Kidney (tissue), 14 donors: Measurements from ENCODE around the gene MSTO1. TPM values are rescaled to one million over a fixed set of nuclear protein-coding genes. Genes with fewer than 3 reads are reported as not detected.
A peak's percentile ranks its signal among the peaks of the same experiment; 100 is the strongest.

Source experiments
- DNase-seq, 5 donors: peaks; one replicate each; pipeline ENCODE4 v3.0.0-alpha.2; 2013 to 2020
- FAIRE-seq: peaks from 2 replicates; lab custom pipeline; 2012; peaks lifted over from hg19 to GRCh38; lab: Jason Lieb, UNC
- H3K27ac ChIP-seq, 2 donors: one replicate each; pipeline ENCODE4 v1.7.0; 2013; ENCODE audit warnings: low read depth in 2 of 2, low read length in 2 of 2, inconsistent platforms in 1 of 2
- H3K27me3 ChIP-seq: one replicate; pipeline ENCODE4 v1.7.1; 2013; ENCODE audit warnings: low read length, inconsistent platforms; ENCODE audit not compliant: control insufficient read depth, insufficient read depth
- H3K36me3 ChIP-seq, 3 donors: one replicate each; pipeline versions ENCODE4 v1.7.0 to v1.7.1; 2013; ENCODE audit warnings: low read length in 3 of 3, control low read depth in 1 of 3, inconsistent platforms in 1 of 3; ENCODE audit not compliant: insufficient read depth in 3 of 3, control insufficient read depth in 2 of 3
- H3K4me1 ChIP-seq, 3 donors: one replicate each; pipeline versions ENCODE4 v1.7.0 to v1.7.1; 2013; ENCODE audit warnings: low read length in 3 of 3, inconsistent platforms in 1 of 3, low read depth in 1 of 3; ENCODE audit not compliant: control insufficient read depth in 2 of 3, insufficient read depth in 2 of 3
- H3K4me3 ChIP-seq, 3 donors: one replicate each; pipeline versions ENCODE4 v1.7.0 to v1.8.1; 2013; ENCODE audit warnings: low read length in 3 of 3, control low read depth in 1 of 3, inconsistent platforms in 1 of 3
- H3K9ac ChIP-seq, 3 donors: one replicate each; pipeline versions ENCODE4 v1.7.0 to v1.7.1; 2013; ENCODE audit warnings: low read length in 3 of 3, control low read depth in 1 of 3, inconsistent platforms in 1 of 3
- H3K9me3 ChIP-seq, 3 donors: one replicate each; pipeline versions ENCODE4 v1.7.0 to v1.7.1; 2013; ENCODE audit warnings: low read length in 3 of 3, control low read depth in 1 of 3, inconsistent platforms in 1 of 3; ENCODE audit not compliant: control insufficient read depth in 2 of 3, insufficient read depth in 1 of 3
- intact Hi-C: fragments of 100-400 bp; cut with DNase I; formaldehyde crosslinking; loops from one replicate; pipeline ENCODE4 v1.11.1; 2022
- polyA plus RNA-seq: library from polyadenylated mRNA; stranded (reverse); fragments of 350-450 nt; fragmentation: Illumina TruSeq; extraction: RNeasy Lipid Tissue Mini Kit (QIAGEN cat#74804); gene quantifications from one replicate; pipeline ENCODE4 v1.2.3, GENCODE V29; 2014; ENCODE audit warnings: low read depth, low replicate concordance; ENCODE audit not compliant: insufficient read depth
- total RNA-seq: library from RNA; stranded (reverse); fragmentation: NEBNext Ultra II Directional; extraction: Animal tissue kit (Norgen Biotek cat#: 25700); gene quantifications from one replicate; pipeline ENCODE4 v1.2.1, GENCODE V29; 2021
- TF ChIP-seq, protein P1 (sequence below): IDR thresholded peaks from 3 replicates; pipeline ENCODE4 v1.5.1; 2012; ENCODE audit warnings: mild to moderate bottlenecking, moderate library complexity, borderline replicate concordance; ENCODE audit not compliant: insufficient read depth; ENCODE audit errors: extremely low read depth
- donor health status: control.
- donor health status: control.
- donor health status: control.
- donor health status: control.
- donor health status: control.
- donor health status: DM: yes; HTN: yes; CAD: no.
- donor health status: Normal renal cell carcinoma (clear cell type).

The MSTO1 gene
- total and polyA plus RNA-seq, 2 donors from 2014 or later: 25.3 to 54.0 TPM

DNA sequence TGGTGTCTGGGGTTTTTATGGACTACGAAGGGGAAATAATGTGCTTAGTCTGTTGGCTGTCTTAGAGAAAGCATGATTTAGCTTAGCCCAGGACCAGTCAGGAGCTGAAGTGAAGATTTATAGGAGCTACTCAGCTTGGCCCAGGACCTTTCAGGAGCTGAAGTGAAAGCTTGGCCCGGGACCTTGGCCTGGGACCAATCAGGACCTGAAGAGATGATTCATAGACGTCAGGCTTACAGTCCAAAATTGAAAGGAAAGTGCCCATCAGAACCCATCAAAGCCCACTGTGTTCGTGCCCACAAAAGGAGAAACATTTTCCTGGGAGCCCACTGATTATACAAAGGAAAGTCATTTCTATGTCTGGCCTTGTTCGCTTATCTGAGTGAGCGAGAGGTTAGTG lies 35.6 kb downstream of the MSTO1 start:
- no peak overlapping the region for H3K27ac ChIP-seq
- intact Hi-C loops: no loop called here
- no peaks in the 10 kb centered on the region for H3K27me3 ChIP-seq
- no peaks in the 10 kb centered on the region for H3K4me1 ChIP-seq
- DNase-seq (peak in 1 of 5 donors; percentile 25), FAIRE-seq (no peak)
- no peak overlapping the region for H3K4me3 ChIP-seq
- TF ChIP-seq, protein P1, sequence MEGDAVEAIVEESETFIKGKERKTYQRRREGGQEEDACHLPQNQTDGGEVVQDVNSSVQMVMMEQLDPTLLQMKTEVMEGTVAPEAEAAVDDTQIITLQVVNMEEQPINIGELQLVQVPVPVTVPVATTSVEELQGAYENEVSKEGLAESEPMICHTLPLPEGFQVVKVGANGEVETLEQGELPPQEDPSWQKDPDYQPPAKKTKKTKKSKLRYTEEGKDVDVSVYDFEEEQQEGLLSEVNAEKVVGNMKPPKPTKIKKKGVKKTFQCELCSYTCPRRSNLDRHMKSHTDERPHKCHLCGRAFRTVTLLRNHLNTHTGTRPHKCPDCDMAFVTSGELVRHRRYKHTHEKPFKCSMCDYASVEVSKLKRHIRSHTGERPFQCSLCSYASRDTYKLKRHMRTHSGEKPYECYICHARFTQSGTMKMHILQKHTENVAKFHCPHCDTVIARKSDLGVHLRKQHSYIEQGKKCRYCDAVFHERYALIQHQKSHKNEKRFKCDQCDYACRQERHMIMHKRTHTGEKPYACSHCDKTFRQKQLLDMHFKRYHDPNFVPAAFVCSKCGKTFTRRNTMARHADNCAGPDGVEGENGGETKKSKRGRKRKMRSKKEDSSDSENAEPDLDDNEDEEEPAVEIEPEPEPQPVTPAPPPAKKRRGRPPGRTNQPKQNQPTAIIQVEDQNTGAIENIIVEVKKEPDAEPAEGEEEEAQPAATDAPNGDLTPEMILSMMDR: no peak
- H3K9me3 ChIP-seq: peaks cover 0 to 18% (median 2%) of the 10 kb centered on the region in 3 donors
- H3K36me3 ChIP-seq: no peaks in the 10 kb centered on the region
- no peak overlapping the region for H3K9ac ChIP-seq

DNA sequence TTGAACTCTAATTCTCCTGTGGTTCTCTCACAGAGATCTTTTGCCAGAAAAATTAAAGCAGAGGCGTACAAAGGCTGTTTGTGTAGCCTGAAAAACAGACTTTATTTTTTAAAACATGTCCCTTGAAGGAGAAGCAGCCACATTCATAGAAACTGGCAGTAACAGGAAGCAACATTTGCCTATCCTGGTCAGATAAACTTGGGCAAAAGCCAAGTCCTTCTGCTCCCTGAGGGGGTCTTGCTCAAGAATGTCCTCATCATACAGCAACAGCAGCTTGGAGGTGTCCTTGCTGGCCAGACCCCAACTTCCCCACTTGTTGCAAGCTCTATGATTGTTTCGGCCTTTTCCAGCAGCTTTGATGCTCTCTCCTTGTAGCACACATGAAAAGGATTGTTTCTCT lies 36.3 kb downstream of the MSTO1 start:
- TF ChIP-seq, protein P1: no peak
- intact Hi-C loops: no loop called here
- Histone ChIP-seq H3K36me3 (no peaks in the 10 kb centered on the region), H3K4me1 (no peaks in the 10 kb centered on the region), H3K9ac (no peak overlapping the region), H3K27me3 (no peaks in the 10 kb centered on the region), H3K9me3 (peaks cover 0 to 18% (median 2%) of the 10 kb centered on the region in 3 donors), H3K4me3 (no peak overlapping the region), H3K27ac (no peak overlapping the region)
- FAIRE-seq (no peak), DNase-seq (no peak)

DNA sequence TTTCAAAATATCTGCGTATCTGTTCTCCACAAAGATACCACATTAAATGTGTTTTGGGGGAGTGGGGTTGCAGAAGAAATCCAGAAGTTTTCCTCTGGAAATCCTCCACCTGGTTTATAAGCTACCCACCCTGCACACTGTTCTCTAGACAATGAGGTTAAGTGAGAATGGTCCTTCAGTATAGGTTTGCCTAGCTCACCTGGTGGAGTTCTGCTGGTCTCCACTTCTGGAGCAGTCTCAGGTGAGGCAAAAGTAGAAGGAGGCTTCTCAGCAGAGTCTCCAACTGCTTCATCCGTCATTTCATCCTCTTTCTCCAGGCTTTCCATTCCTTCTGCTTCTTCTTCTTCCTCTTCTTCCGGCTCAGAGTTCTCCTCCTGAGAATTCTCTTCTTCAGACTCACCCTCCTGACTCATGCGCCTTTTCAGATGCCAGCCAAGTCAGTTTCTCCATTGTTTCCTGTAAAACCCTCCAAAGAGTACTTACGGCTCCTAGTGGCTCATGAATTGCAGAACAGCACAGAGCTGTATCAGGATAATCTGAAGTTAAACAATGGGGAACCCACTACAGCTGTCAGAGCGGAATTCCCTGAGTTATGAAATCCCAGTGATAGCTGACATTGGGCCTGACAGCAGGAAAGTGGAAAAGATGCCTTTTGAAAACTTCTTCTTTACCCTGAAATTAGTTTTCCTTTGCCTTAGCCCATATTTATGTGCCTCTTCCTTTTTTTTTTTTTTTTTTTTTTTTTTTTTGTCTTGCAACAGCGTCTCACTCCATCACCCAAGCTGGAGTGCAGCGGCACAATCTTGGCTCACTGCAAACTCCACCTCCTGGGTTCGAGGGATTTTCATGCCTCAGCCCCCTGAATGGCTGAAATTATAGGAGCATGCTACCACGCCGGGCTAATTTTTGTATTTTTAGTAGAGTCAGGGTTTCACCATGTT lies 38.5 kb downstream of the MSTO1 start:
- TF ChIP-seq, protein P1: peak; percentile 54

More for the DNA sequence above, 38.5 kb downstream of the MSTO1 start:
- no peak overlapping the region for H3K4me3 ChIP-seq
- H3K27ac ChIP-seq: no peak overlapping the region
- DNase-seq (peak in 2 of 5 donors; percentile 25 to 58), FAIRE-seq (no peak)
- no peaks in the 10 kb centered on the region for H3K4me1 ChIP-seq
- intact Hi-C loops: no loop called here
- no peaks in the 10 kb centered on the region for H3K36me3 ChIP-seq
- no peaks in the 10 kb centered on the region for H3K9me3 ChIP-seq
- H3K9ac ChIP-seq: no peak overlapping the region
- H3K27me3 ChIP-seq: no peaks in the 10 kb centered on the region
